HCT116 (cell line): ENCODE results near the gene AOC1. TPM values are rescaled to one million over a fixed set of nuclear protein-coding genes. Genes with fewer than 3 reads are reported as not detected.

Source experiments
- ATAC-seq: fragments of 200-7000 bp; cut with Tn5 transposase; 2 replicates; pipeline ENCODE4 v1.9.1; 2020; ENCODE audit warnings: mild to moderate bottlenecking, moderate library complexity
- BruUV-seq: library from RNA; stranded (reverse); fragments of 400-500 nt; replicated peaks from 2 replicates; lab custom pipeline; 2021; lab: Mats Ljungman, UMichigan
- CTCF ChIA-PET: fragments of 300-600 bp; sonication (Branson Sonifier 250); formaldehyde crosslinking; loops from one replicate; lab custom pipeline; 2021; ENCODE audit warnings: antibody characterized with exemption; lab: Charles Lee
- POLR2A ChIA-PET: fragments of 300-600, 350-600 bp; sonication (Branson Sonifier 250); formaldehyde crosslinking; loops from one replicate; lab custom pipeline; 2021; ENCODE audit warnings: antibody characterized with exemption; lab: Charles Lee
- RAD21 ChIA-PET, 2 experiments: fragments of 300-600 bp; sonication (Branson Sonifier 250); formaldehyde crosslinking; loops; one replicate each; lab custom pipeline; 2023; ENCODE audit warnings: low total read pairs in 2 of 2; ENCODE audit not compliant: uncharacterized antibody in 2 of 2, unreplicated experiment in 2 of 2, low non-redundant PET in 1 of 2; lab: Charles Lee
- DNase-seq: peaks from one replicate; pipeline ENCODE4 v3.0.0-alpha.2; 2010; ENCODE audit warnings: low read depth, low spot score
- H2AFZ ChIP-seq: fragments of 200-600 bp; shearing (Covaris generic), sonication (generic); 2 replicates; pipeline ENCODE4 v1.6.1; 2017; ENCODE audit warnings: low read depth, mixed run types, mixed read lengths, antibody characterized with exemption, low read length; ENCODE audit not compliant: poor library complexity, severe bottlenecking
- H3K27ac ChIP-seq: 2 replicates; pipeline ENCODE4 v1.5.1; 2012; ENCODE audit warnings: low read depth, low read length
- H3K27me3 ChIP-seq: fragments of 200-600 bp; sonication (generic); 2 replicates; pipeline ENCODE4 v1.6.1; 2016; ENCODE audit warnings: mixed run types, low read length, mixed read lengths; ENCODE audit not compliant: insufficient read depth
- H3K36me3 ChIP-seq, 2 experiments: fragments of 200-500 bp in 1 of 2; fragments of 200-600 bp in 1 of 2; sonication (Bioruptor generic) in 1 of 2; sonication (generic) in 1 of 2; 2 replicates each; pipeline versions ENCODE4 v1.5.1 to v1.6.1; 2014 to 2016; ENCODE audit warnings: low read length in 2 of 2, inconsistent platforms in 1 of 2, mixed read lengths in 1 of 2, mixed run types in 1 of 2; ENCODE audit not compliant: insufficient read depth in 2 of 2, control insufficient read depth in 1 of 2
- H3K4me1 ChIP-seq, 2 experiments: fragments of 200-600 bp in 1 of 2; sonication (generic) in 1 of 2; 2 replicates each; pipeline versions ENCODE4 v1.5.1 to v1.6.1; 2012 to 2017; ENCODE audit warnings: low read length in 2 of 2, inconsistent platforms in 1 of 2, mild to moderate bottlenecking in 1 of 2, mixed read lengths in 1 of 2, mixed run types in 1 of 2, moderate library complexity in 1 of 2; ENCODE audit not compliant: insufficient read depth in 2 of 2, control insufficient read depth in 1 of 2
- H3K4me2 ChIP-seq: fragments of 200-600 bp; sonication (generic); 2 replicates; pipeline ENCODE4 v1.6.1; 2017; ENCODE audit warnings: mixed run types, low read length, mixed read lengths
- H3K4me3 ChIP-seq, 2 experiments: fragments of 200-600 bp in 1 of 2; sonication (generic) in 1 of 2; replicated peaks in 1 of 2; 2 replicates each; pipeline ENCODE4 v1.5.1; 2011 to 2016; ENCODE audit warnings: low read length in 2 of 2, control low read depth in 1 of 2, low read depth in 1 of 2, mild to moderate bottlenecking in 1 of 2, mixed read lengths in 1 of 2, mixed run types in 1 of 2
- H3K79me2 ChIP-seq: fragments of 200-600 bp; sonication (generic); 2 replicates; pipeline ENCODE4 v1.6.1; 2017; ENCODE audit warnings: mild to moderate bottlenecking, mixed run types, low read length, moderate library complexity, mixed read lengths; ENCODE audit not compliant: insufficient read depth
- H3K9ac ChIP-seq: fragments of 200-600 bp; sonication (generic); 2 replicates; pipeline ENCODE4 v1.6.1; 2016; ENCODE audit warnings: low read length, mixed read lengths
- H3K9me2 ChIP-seq: fragments of 200-600 bp; sonication (generic), shearing (Covaris generic); 2 replicates; pipeline ENCODE4 v1.6.1; 2017; ENCODE audit warnings: mixed run types, mild to moderate bottlenecking, moderate library complexity; ENCODE audit not compliant: insufficient read depth
- H3K9me3 ChIP-seq, 2 experiments: fragments of 200-500 bp in 1 of 2; fragments of 200-600 bp in 1 of 2; sonication (Bioruptor generic) in 1 of 2; sonication (generic) in 1 of 2; 2 replicates each; pipeline ENCODE4 v1.6.1; 2014 to 2017; ENCODE audit warnings: low read length in 2 of 2, mixed read lengths in 2 of 2, inconsistent platforms in 1 of 2, low read depth in 1 of 2, mild to moderate bottlenecking in 1 of 2, mixed run types in 1 of 2, moderate library complexity in 1 of 2; ENCODE audit not compliant: control insufficient read depth in 1 of 2, insufficient read depth in 1 of 2
- H4K20me1 ChIP-seq: fragments of 200-600 bp; sonication (generic), shearing (Covaris generic); 2 replicates; pipeline ENCODE4 v1.6.1; 2017; ENCODE audit warnings: mixed run types, mild to moderate bottlenecking, moderate library complexity; ENCODE audit not compliant: insufficient read depth
- EGR1 ChIP-seq: IDR thresholded peaks from 2 replicates; pipeline ENCODE4 v1.6.1; 2012; ENCODE audit warnings: low read depth
- ELF1 ChIP-seq: IDR thresholded peaks from 2 replicates; pipeline ENCODE4 v1.6.1; 2012; ENCODE audit warnings: low read depth, borderline replicate concordance
- EZH2 ChIP-seq: fragments of 200-600 bp; sonication (generic); IDR thresholded peaks from 2 replicates; pipeline ENCODE4 v1.6.1; 2017; ENCODE audit warnings: antibody characterized with exemption, mixed run types
- FOSL1 ChIP-seq: IDR thresholded peaks from 2 replicates; pipeline ENCODE4 v1.6.1; 2012; ENCODE audit warnings: low read depth
- JUND ChIP-seq: IDR thresholded peaks from 2 replicates; pipeline ENCODE4 v1.6.1; 2012
- POLR2A ChIP-seq: IDR thresholded peaks from 2 replicates; pipeline ENCODE4 v1.7.0; 2011; ENCODE audit warnings: borderline replicate concordance; ENCODE audit not compliant: insufficient read depth, insufficient read length; ENCODE audit errors: extremely low read depth
- POLR2AphosphoS5 ChIP-seq: IDR thresholded peaks from 2 replicates; pipeline ENCODE4 v1.6.1; 2011; ENCODE audit warnings: mild to moderate bottlenecking, low read depth, low read length, moderate library complexity
- SP1 ChIP-seq: IDR thresholded peaks from 2 replicates; pipeline ENCODE4 v1.6.1; 2012; ENCODE audit warnings: low read depth
- SRF ChIP-seq: IDR thresholded peaks from 2 replicates; pipeline ENCODE4 v1.6.1; 2012; ENCODE audit warnings: low read depth
- TCF7L2 ChIP-seq: IDR thresholded peaks from 2 replicates; pipeline ENCODE4 v1.7.0; 2011; ENCODE audit warnings: borderline replicate concordance, inconsistent platforms; ENCODE audit not compliant: insufficient read depth, insufficient read length; ENCODE audit errors: extremely low read depth
- ZFX ChIP-seq: fragments of 450-650 bp; IDR thresholded peaks from 2 replicates; pipeline ENCODE4 v1.6.1; 2017
- intact Hi-C: fragments of 100-400 bp; cut with micrococcal nuclease; formaldehyde crosslinking; loops from 2 replicates; pipeline ENCODE4 v1.10.0; 2022
- total RNA-seq: library from RNA; stranded (reverse); gene quantifications from one replicate; pipeline ENCODE4 v1.2.1, GENCODE V29; 2021; ENCODE audit not compliant: unreplicated experiment
- TF ChIP-seq, protein P1 (sequence below): IDR thresholded peaks from 2 replicates; pipeline ENCODE4 v1.6.1; 2012
- TF ChIP-seq, protein P2 (sequence below), 3 experiments: fragments of 200-600 bp in 1 of 3; sonication (generic) in 1 of 3; IDR thresholded peaks in 2 of 3; conservative IDR thresholded peaks in 1 of 3; 2 replicates each; pipeline ENCODE4 v1.5.1; 2012 to 2017; ENCODE audit warnings: low read depth in 2 of 3, low read length in 2 of 3, antibody characterized with exemption in 1 of 3, borderline replicate concordance in 1 of 3, control low read depth in 1 of 3, mild to moderate bottlenecking in 1 of 3, mixed read lengths in 1 of 3, mixed run types in 1 of 3, moderate library complexity in 1 of 3; ENCODE audit not compliant: insufficient read depth in 1 of 3
- TF ChIP-seq, protein P3 (sequence below): IDR thresholded peaks from 2 replicates; pipeline ENCODE4 v1.6.1; 2012; ENCODE audit warnings: low read depth
- TF ChIP-seq, protein P4 (sequence below): IDR thresholded peaks from 2 replicates; pipeline ENCODE4 v1.6.1; 2012

The AOC1 gene
- total RNA-seq, 1 experiment from 2014 or later, result 0.37 TPM

DNA sequence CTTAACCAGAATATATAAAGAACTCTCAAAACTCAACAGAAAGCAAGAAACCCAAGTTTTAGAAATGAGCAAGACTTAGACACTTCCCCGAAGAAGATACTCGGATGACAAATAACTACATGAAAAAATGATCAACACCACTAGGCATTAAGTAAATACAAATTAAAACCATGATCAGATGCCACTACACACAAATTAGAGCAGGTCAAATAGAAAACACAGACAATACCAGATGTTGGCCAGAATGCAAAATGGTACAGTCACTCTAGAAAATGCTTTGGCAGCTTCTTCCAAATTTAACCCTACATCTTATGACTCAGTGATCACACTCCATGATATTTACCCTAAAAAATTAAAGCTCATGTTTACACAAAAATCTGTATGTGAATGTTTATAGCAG is 33.3 kb upstream of the AOC1 start:
- intact Hi-C loops, result no loop called here
- no peak overlapping the region for H2AFZ ChIP-seq
- RAD21 ChIA-PET, result no interaction called here

More for the DNA sequence above, 33.3 kb upstream of the AOC1 start:
- no peak for ATAC-seq
- Histone ChIP-seq H3K4me3 (no peak overlapping the region), H3K27me3 (no peaks in the 10 kb centered on the region; the same call in 1 of the 2 replicates), H3K9me3 (no peaks in the 10 kb centered on the region), H3K9ac (no peak overlapping the region), H3K4me1 (no peaks in the 10 kb centered on the region), H4K20me1 (no peaks in the 10 kb centered on the region), H3K4me2 (no peak overlapping the region), H3K27ac (no peak overlapping the region), H3K79me2 (no peaks in the 10 kb centered on the region), H3K36me3 (no peaks in the 10 kb centered on the region), H3K9me2 (no peaks in the 10 kb centered on the region)
- no TSS peak for BruUV-seq
- ChIA-PET CTCF (no interaction called here), POLR2A (no interaction called here)
- no peak for DNase-seq
- TF ChIP-seq POLR2A, result no peak
- no peak for TF ChIP-seq JUND
- TF ChIP-seq FOSL1, result no peak
- TF ChIP-seq, protein P1, sequence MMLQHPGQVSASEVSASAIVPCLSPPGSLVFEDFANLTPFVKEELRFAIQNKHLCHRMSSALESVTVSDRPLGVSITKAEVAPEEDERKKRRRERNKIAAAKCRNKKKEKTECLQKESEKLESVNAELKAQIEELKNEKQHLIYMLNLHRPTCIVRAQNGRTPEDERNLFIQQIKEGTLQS, result no peak
- no peak for TF ChIP-seq SP1
- TF ChIP-seq POLR2AphosphoS5, result no peak
- TF ChIP-seq, protein P2, sequence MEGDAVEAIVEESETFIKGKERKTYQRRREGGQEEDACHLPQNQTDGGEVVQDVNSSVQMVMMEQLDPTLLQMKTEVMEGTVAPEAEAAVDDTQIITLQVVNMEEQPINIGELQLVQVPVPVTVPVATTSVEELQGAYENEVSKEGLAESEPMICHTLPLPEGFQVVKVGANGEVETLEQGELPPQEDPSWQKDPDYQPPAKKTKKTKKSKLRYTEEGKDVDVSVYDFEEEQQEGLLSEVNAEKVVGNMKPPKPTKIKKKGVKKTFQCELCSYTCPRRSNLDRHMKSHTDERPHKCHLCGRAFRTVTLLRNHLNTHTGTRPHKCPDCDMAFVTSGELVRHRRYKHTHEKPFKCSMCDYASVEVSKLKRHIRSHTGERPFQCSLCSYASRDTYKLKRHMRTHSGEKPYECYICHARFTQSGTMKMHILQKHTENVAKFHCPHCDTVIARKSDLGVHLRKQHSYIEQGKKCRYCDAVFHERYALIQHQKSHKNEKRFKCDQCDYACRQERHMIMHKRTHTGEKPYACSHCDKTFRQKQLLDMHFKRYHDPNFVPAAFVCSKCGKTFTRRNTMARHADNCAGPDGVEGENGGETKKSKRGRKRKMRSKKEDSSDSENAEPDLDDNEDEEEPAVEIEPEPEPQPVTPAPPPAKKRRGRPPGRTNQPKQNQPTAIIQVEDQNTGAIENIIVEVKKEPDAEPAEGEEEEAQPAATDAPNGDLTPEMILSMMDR (IDR thresholded peaks at IDR 0.05 in 2 of 3, conservative IDR thresholded peaks at IDR 0.05 in 1 of 3; ENCODE audit: borderline replicate concordance in 1 of 3, insufficient read depth in 1 of 3, low read depth in 2 of 3, low read length in 2 of 3), result no peak
- TF ChIP-seq, protein P3, sequence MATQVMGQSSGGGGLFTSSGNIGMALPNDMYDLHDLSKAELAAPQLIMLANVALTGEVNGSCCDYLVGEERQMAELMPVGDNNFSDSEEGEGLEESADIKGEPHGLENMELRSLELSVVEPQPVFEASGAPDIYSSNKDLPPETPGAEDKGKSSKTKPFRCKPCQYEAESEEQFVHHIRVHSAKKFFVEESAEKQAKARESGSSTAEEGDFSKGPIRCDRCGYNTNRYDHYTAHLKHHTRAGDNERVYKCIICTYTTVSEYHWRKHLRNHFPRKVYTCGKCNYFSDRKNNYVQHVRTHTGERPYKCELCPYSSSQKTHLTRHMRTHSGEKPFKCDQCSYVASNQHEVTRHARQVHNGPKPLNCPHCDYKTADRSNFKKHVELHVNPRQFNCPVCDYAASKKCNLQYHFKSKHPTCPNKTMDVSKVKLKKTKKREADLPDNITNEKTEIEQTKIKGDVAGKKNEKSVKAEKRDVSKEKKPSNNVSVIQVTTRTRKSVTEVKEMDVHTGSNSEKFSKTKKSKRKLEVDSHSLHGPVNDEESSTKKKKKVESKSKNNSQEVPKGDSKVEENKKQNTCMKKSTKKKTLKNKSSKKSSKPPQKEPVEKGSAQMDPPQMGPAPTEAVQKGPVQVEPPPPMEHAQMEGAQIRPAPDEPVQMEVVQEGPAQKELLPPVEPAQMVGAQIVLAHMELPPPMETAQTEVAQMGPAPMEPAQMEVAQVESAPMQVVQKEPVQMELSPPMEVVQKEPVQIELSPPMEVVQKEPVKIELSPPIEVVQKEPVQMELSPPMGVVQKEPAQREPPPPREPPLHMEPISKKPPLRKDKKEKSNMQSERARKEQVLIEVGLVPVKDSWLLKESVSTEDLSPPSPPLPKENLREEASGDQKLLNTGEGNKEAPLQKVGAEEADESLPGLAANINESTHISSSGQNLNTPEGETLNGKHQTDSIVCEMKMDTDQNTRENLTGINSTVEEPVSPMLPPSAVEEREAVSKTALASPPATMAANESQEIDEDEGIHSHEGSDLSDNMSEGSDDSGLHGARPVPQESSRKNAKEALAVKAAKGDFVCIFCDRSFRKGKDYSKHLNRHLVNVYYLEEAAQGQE, result no peak
- TF ChIP-seq, protein P4, sequence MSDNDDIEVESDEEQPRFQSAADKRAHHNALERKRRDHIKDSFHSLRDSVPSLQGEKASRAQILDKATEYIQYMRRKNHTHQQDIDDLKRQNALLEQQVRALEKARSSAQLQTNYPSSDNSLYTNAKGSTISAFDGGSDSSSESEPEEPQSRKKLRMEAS, result no peak
- TF ChIP-seq EZH2, result no peak
- TF ChIP-seq SRF, result no peak
- no peak for TF ChIP-seq ELF1
- no peak for TF ChIP-seq TCF7L2
- TF ChIP-seq EGR1, result no peak
- TF ChIP-seq ZFX, result no peak
